Spleen (tissue), 11 donors: ENCODE results near the gene MOB1A. TPM values are rescaled to one million over a fixed set of nuclear protein-coding genes. Genes with fewer than 3 reads are reported as not detected.

Experiments used
- DNase-seq: peaks from one replicate; pipeline ENCODE4 v3.0.0-alpha.2; 2020
- H3K27ac ChIP-seq, 8 donors: fragments of 200-600 bp; sonication (generic) in 7 of 8; 1 replicate in 4 of 8; 2 replicates in 4 of 8; pipeline versions ENCODE4 v1.5.0 to v1.8.0; 2016 to 2021; ENCODE audit warnings: inconsistent platforms in 4 of 8, mild to moderate bottlenecking in 4 of 8, moderate library complexity in 1 of 8
- H3K27me3 ChIP-seq, 7 donors: fragments of 200-600 bp; sonication (generic) in 6 of 7; replicated peaks in 1 of 7; 1 replicate in 4 of 7; 2 replicates in 3 of 7; pipeline versions ENCODE4 v1.5.0 to v1.8.0; 2016 to 2021; ENCODE audit warnings: inconsistent platforms in 3 of 7, mild to moderate bottlenecking in 1 of 7
- H3K36me3 ChIP-seq, 6 donors: fragments of 200-600 bp; sonication (generic) in 5 of 6; 1 replicate in 4 of 6; 2 replicates in 2 of 6; pipeline versions ENCODE4 v1.5.0 to v1.8.0; 2016 to 2021; ENCODE audit warnings: inconsistent platforms in 2 of 6
- H3K4me1 ChIP-seq, 6 donors: fragments of 200-600 bp; sonication (generic) in 5 of 6; 1 replicate in 3 of 6; 2 replicates in 3 of 6; pipeline versions ENCODE4 v1.5.0 to v1.8.0; 2016 to 2021; ENCODE audit warnings: inconsistent platforms in 3 of 6
- H3K4me3 ChIP-seq, 8 donors: fragments of 200-600 bp; sonication (generic) in 7 of 8; 1 replicate in 4 of 8; 2 replicates in 4 of 8; pipeline versions ENCODE4 v1.5.0 to v1.8.0; 2016 to 2021; ENCODE audit warnings: inconsistent platforms in 4 of 8, mild to moderate bottlenecking in 4 of 8, moderate library complexity in 2 of 8
- H3K9me3 ChIP-seq, 8 donors: fragments of 200-600 bp; sonication (generic) in 7 of 8; 1 replicate in 4 of 8; 2 replicates in 4 of 8; pipeline versions ENCODE4 v1.5.0 to v1.8.0; 2016 to 2021; ENCODE audit warnings: inconsistent platforms in 4 of 8
- CTCF ChIP-seq, 11 experiments: fragments of 200-600 bp in 7 of 11; fragments of 450-650 bp in 4 of 11; sonication (generic) in 4 of 11; IDR thresholded peaks in 8 of 11; conservative IDR thresholded peaks in 3 of 11; 1 replicate in 7 of 11; 2 replicates in 4 of 11; pipeline versions ENCODE4 v1.4.0 to v1.8.0; 2016 to 2021; ENCODE audit warnings: antibody characterized with exemption in 11 of 11, inconsistent platforms in 4 of 11, mild to moderate bottlenecking in 1 of 11
- POLR2A ChIP-seq, 3 donors: fragments of 450-650 bp; IDR thresholded peaks; one replicate each; pipeline ENCODE4 v1.5.1; 2017; ENCODE audit warnings: antibody characterized with exemption in 3 of 3, mild to moderate bottlenecking in 1 of 3
- POLR2AphosphoS5 ChIP-seq, 3 donors: sonication (generic); formaldehyde crosslinking; IDR thresholded peaks; one replicate each; pipeline ENCODE4 v1.5.1; 2017; ENCODE audit warnings: antibody characterized with exemption in 3 of 3
- WGBS, 5 donors: extraction: QIAGEN DNeasy Blood & Tissue Kit in 3 of 5; methylation state at CpG; one replicate each; pipeline versions ENCODE4 v1.1.5 to v1.1.7; 2013 to 2018; 5-methylcytosine and 5-hydroxymethylcytosine counted together
- intact Hi-C: fragments of 100-400 bp; cut with DNase I; formaldehyde crosslinking; loops from one replicate; pipeline ENCODE4 v1.15.0; 2023; ENCODE audit warnings: low total_unique reads
- polyA plus RNA-seq, 3 donors: library from polyadenylated mRNA; stranded (reverse); fragments of 200-250 nt; gene quantifications; one replicate each; pipeline ENCODE4 v1.2.1, GENCODE V29; 2013
- total RNA-seq, 7 donors: library from RNA; depleted of rRNA in 3 of 7; stranded (reverse); fragments of >200 nt in 3 of 7; fragmentation: NEBNext Ultra II Directional in 4 of 7; extraction: Animal tissue kit (Norgen Biotek cat#: 25700) in 4 of 7; gene quantifications; one replicate each; pipeline versions ENCODE4 v1.1.0 to v1.2.1, GENCODE V29; 2016 to 2021
- donor health status: healthy with polysubstance abuse.
- donor health status: DM: no; HTN: no; CAD: no; lungs with moderate emphysema.
- donor health status: DM: no; HTN: no; CAD: no.
- donor health status: Bipolar disorder and iron deficiency.
- donor health status: healthy.
- donor health status: DM: no; HTN: no; CAD: no.
- donor health status: DM: yes; HTN: yes; CAD: no.

The MOB1A gene
- total and polyA plus RNA-seq, 10 donors = 55.0 to 198 (median 158) TPM

- TF ChIP-seq POLR2A (IDR thresholded peaks at IDR 0.05) = no peak
- no peak for TF ChIP-seq POLR2AphosphoS5 (IDR thresholded peaks at IDR 0.05)
- no peak for TF ChIP-seq CTCF (IDR thresholded peaks at IDR 0.05 in 8 of 11, conservative IDR thresholded peaks at IDR 0.05 in 3 of 11)
- Histone ChIP-seq H3K36me3 (peaks cover 0 to 48% (median 30%) of the 10 kb centered on the region in 6 donors), H3K4me1 (peaks cover 10 to 39% (median 23%) of the 10 kb centered on the region in 6 donors), H3K9me3 (no peaks in the 10 kb centered on the region), H3K27me3 (no peaks in the 10 kb centered on the region), H3K4me3 (no peak overlapping the region), H3K27ac (peak overlapping the region in 1 of 8 donors; percentile 16)
- intact Hi-C loops = no loop called here
- WGBS, 5 donors = 79 to 89% (median 86%) methylated on average over 5 of the region's 5 CpGs
- no peak for DNase-seq
These were observed 29.5 kb downstream of the MOB1A start for GRCh38 chr2:74149247-74149525.

- no peaks in the 10 kb centered on the region for H3K9me3 ChIP-seq
- intact Hi-C loops = no loop called here
- peaks cover 10 to 39% (median 23%) of the 10 kb centered on the region in 6 donors for H3K4me1 ChIP-seq
- no peak for DNase-seq
- H3K4me3 ChIP-seq = peak overlapping the region; percentile 65 to 95 (median 83)
- H3K36me3 ChIP-seq = peaks cover 0 to 45% (median 25%) of the 10 kb centered on the region in 6 donors
- TF ChIP-seq POLR2AphosphoS5 (IDR thresholded peaks at IDR 0.05) (no peak), CTCF (IDR thresholded peaks at IDR 0.05 in 8 of 11, conservative IDR thresholded peaks at IDR 0.05 in 3 of 11) (no peak), POLR2A (IDR thresholded peaks at IDR 0.05) (no peak)
- H3K27ac ChIP-seq = peak overlapping the region in 5 of 8 donors; percentile 41 to 78 (median 69)
- H3K27me3 ChIP-seq = no peaks in the 10 kb centered on the region
- WGBS, 5 donors = 59 to 62% (median 61%) methylated on average over 16 of the region's 16 CpGs
These were observed 30.0 kb downstream of the MOB1A start for GRCh38 chr2:74148457-74149246.

DNA sequence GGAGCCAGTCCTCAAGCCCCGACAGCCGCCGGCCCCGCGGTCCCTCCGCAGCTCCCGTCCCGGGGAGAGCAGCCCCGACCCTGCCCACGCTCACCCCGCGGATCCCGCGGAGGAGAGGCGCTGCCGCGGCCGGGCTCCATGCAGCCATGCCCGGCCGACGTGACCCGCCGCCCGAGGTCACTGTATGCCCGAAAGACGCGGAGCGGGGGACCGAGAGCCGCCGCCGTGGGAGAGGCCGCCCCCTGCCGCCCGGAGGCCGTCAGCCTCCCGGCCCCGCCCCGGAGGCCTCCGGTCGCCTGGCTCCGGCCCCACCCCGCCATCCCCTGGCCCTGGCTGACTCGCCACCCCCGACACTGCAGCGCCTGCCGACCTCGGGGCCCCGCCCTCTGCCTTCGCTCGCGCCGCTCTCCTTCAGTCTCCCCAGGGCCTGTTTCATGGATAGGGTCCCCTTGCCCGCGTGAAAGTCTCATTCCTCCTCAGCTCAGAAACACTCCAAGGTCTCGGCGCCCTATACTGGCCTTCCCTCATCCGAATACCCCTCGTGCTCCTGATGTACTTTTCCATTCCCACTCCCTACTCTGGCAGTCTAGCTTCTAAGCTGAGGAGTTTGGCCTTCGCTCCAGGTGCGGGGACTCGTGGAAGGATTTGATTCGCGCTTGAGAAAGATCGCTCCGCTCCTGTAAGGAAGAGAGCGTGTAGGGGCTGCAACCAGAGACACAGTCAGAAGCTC is 30.8 kb downstream of the MOB1A start, which contains the start of gene BOLA3:
TSS of gene BOLA3 (minus strand) at position 186 of the 730 bp plus-strand sequence. CDS start at position 148, 38 bp downstream.
- peak; percentile 50 to 82 (median 74) for TF ChIP-seq POLR2AphosphoS5 (IDR thresholded peaks at IDR 0.05)
- no peak for TF ChIP-seq POLR2A (IDR thresholded peaks at IDR 0.05)
- TF ChIP-seq CTCF (IDR thresholded peaks at IDR 0.05 in 8 of 11, conservative IDR thresholded peaks at IDR 0.05 in 3 of 11) = peak; percentile 15 to 94 (median 87)
- H3K9me3 ChIP-seq = no peaks in the 10 kb centered on the region
- peaks cover 0 to 39% (median 20%) of the 10 kb centered on the region in 6 donors for H3K36me3 ChIP-seq
- peak within 1 kb of the TSS in 7 of 8 donors; percentile 41 to 78 (median 68) for H3K27ac ChIP-seq
- peak; percentile 97 for DNase-seq
- H3K4me1 ChIP-seq = peaks cover 10 to 39% (median 23%) of the 10 kb centered on the region in 6 donors
- no peaks in the 10 kb centered on the region for H3K27me3 ChIP-seq
- 2 to 8% (median 2%) methylated on average over 23 to 67 of the region's 67 CpGs for WGBS, 5 donors
- peak within 1 kb of the TSS; percentile 65 to 95 (median 83) for H3K4me3 ChIP-seq
- intact Hi-C loops = no loop called here
